DND-41 (cell line): ENCODE measurements around the gene HGF.

Experiments
- ATAC-seq: fragments of 200-7000 bp; cut with Tn5 transposase; 3 replicates; pipeline ENCODE4 v1.9.1; 2021; ENCODE audit warnings: low read depth; ENCODE audit not compliant: insufficient read depth
- DNase-seq: peaks from one replicate; pipeline ENCODE4 v3.0.0-alpha.2; 2020
- H2AFZ ChIP-seq: 2 replicates; pipeline ENCODE4 v1.6.0; 2012; ENCODE audit warnings: low read depth, low read length
- H3K27ac ChIP-seq: 2 replicates; pipeline ENCODE4 v1.5.1; 2012; ENCODE audit warnings: low read length, inconsistent platforms
- H3K27me3 ChIP-seq: fragments of 200-600 bp; sonication (generic); 2 replicates; pipeline ENCODE4 v1.6.0; 2012; ENCODE audit warnings: low read length, mild to moderate bottlenecking, inconsistent platforms; ENCODE audit not compliant: insufficient read depth, poor library complexity
- H3K36me3 ChIP-seq: 2 replicates; pipeline ENCODE4 v1.5.1; 2012; ENCODE audit warnings: low read length, inconsistent platforms; ENCODE audit not compliant: insufficient read depth
- H3K4me1 ChIP-seq: 2 replicates; pipeline ENCODE4 v1.5.1; 2012; ENCODE audit warnings: mild to moderate bottlenecking, low read length; ENCODE audit not compliant: insufficient read depth
- H3K4me2 ChIP-seq: 2 replicates; pipeline ENCODE4 v1.6.0; 2012; ENCODE audit warnings: mild to moderate bottlenecking, moderate library complexity, low read length, inconsistent platforms; ENCODE audit not compliant: insufficient read depth
- H3K4me3 ChIP-seq, 2 experiments: fragments of 200-600 bp in 1 of 2; shearing (Covaris generic) in 1 of 2; 2 replicates each; pipeline ENCODE4 v1.5.1; 2012 to 2016; ENCODE audit warnings: inconsistent platforms in 2 of 2, low read length in 2 of 2, mild to moderate bottlenecking in 2 of 2, low read depth in 1 of 2, moderate library complexity in 1 of 2
- H3K79me2 ChIP-seq: 2 replicates; pipeline ENCODE4 v1.6.0; 2012; ENCODE audit warnings: low read length, inconsistent platforms; ENCODE audit not compliant: insufficient read depth
- H3K9ac ChIP-seq: 2 replicates; pipeline ENCODE4 v1.6.0; 2012; ENCODE audit warnings: low read depth, mild to moderate bottlenecking, inconsistent platforms, low read length, moderate library complexity
- H3K9me3 ChIP-seq: 2 replicates; pipeline ENCODE4 v1.5.1; 2012; ENCODE audit warnings: low read length, moderate library complexity, mild to moderate bottlenecking, inconsistent platforms; ENCODE audit not compliant: insufficient read depth, severe bottlenecking
- H4K20me1 ChIP-seq: 2 replicates; pipeline ENCODE4 v1.6.0; 2012; ENCODE audit warnings: low read length; ENCODE audit not compliant: insufficient read depth
- EZH2 ChIP-seq: IDR thresholded peaks from 3 replicates; pipeline ENCODE4 v1.6.1; 2012; ENCODE audit warnings: borderline replicate concordance, low read depth, mild to moderate bottlenecking, moderate library complexity, low read length, inconsistent platforms; ENCODE audit not compliant: severe bottlenecking
- TF ChIP-seq, protein P1 (sequence below): IDR thresholded peaks from 2 replicates; pipeline ENCODE4 v1.5.1; 2012; ENCODE audit warnings: borderline replicate concordance, low read length, moderate library complexity, mild to moderate bottlenecking; ENCODE audit not compliant: poor library complexity, severe bottlenecking; ENCODE audit errors: extremely low read depth

HGF gene

DNA sequence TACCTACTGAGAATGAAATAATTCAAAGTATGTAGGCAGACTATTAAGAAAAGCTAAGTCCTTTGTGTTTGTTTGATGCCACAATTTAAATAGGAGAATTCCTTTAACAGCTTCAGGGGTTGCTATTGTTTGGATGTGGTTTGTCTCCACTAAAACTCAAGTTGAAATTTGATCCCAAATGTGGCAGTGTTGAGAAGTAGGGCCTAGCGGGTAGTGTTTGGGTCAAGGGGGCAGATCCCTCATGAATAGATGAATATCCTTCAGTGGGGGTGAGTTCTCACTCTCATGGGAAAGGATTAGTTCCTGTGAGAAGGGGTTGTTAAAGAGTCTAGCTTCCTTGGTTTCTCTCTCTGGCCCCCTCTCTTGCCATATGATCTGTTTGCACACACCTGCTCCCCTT is 97.0 kb downstream of the HGF start:
- Histone ChIP-seq H3K27me3 (no peaks in the 10 kb centered on the region), H3K79me2 (no peaks in the 10 kb centered on the region), H4K20me1 (no peaks in the 10 kb centered on the region), H3K36me3 (no peaks in the 10 kb centered on the region), H2AFZ (no peak overlapping the region), H3K4me3 (no peak overlapping the region), H3K4me2 (no peak overlapping the region), H3K4me1 (no peaks in the 10 kb centered on the region), H3K9ac (no peak overlapping the region), H3K9me3 (no peaks in the 10 kb centered on the region), H3K27ac (no peak overlapping the region)
- DNase-seq (no peak), ATAC-seq (no peak)
- no peak for TF ChIP-seq EZH2

DNA sequence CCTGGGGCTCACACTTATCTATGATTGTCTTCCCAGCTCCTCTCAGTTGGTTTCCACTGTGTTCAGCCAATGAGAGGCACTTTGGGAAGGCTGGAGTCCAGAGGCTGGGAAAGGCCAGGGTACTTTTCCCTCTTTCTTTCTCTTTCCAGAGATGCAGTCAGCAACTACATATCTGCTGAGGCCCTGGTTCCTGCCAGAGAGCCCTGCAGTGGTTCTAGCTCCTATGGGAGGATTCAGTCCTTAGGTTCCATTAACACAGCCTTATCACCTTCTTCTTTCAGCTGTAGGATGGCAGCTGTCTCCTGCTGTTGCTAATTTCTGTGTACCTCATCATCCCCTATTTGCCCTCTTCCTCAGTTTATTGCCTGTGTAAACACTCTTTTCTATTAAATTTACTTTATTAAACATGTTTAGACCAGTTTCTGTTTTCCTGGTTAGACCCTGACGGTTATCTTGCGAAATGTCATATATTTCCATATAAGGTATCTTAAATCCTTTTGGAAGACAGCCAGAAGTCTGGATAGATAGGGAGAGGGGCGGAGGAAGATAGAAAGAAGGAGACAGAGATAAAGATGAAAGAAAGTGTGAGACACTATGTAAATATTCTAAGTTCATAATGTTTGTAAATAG is 100.3 kb downstream of the HGF start:
- Histone ChIP-seq H3K4me3 (no peak overlapping the region), H4K20me1 (no peaks in the 10 kb centered on the region), H3K27ac (no peak overlapping the region), H3K9me3 (no peaks in the 10 kb centered on the region), H2AFZ (no peak overlapping the region), H3K4me1 (no peaks in the 10 kb centered on the region), H3K9ac (no peak overlapping the region), H3K4me2 (no peak overlapping the region), H3K36me3 (no peaks in the 10 kb centered on the region), H3K27me3 (no peaks in the 10 kb centered on the region), H3K79me2 (no peaks in the 10 kb centered on the region)
- TF ChIP-seq, protein P1, sequence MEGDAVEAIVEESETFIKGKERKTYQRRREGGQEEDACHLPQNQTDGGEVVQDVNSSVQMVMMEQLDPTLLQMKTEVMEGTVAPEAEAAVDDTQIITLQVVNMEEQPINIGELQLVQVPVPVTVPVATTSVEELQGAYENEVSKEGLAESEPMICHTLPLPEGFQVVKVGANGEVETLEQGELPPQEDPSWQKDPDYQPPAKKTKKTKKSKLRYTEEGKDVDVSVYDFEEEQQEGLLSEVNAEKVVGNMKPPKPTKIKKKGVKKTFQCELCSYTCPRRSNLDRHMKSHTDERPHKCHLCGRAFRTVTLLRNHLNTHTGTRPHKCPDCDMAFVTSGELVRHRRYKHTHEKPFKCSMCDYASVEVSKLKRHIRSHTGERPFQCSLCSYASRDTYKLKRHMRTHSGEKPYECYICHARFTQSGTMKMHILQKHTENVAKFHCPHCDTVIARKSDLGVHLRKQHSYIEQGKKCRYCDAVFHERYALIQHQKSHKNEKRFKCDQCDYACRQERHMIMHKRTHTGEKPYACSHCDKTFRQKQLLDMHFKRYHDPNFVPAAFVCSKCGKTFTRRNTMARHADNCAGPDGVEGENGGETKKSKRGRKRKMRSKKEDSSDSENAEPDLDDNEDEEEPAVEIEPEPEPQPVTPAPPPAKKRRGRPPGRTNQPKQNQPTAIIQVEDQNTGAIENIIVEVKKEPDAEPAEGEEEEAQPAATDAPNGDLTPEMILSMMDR, result no peak
- TF ChIP-seq EZH2, result no peak
- ATAC-seq, result no peak
- no peak for DNase-seq

DNA sequence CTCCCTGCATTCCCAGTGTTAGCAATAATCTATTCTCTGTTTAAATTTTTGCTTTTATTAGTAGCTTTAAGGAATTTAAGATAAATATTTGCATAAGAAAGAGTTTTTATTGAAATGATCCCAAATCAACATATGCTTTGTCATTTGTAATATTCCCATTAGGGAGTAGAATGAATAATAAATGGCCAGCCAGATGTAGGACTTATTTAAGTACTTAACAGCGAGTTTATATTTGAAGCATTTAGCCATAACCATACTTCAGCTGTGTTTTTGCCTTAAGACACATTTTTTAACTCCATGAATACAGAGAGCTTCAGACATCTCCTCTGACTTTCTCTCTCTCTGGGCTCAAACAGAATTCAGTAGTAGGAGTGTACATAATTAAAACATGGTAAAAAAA is 103.6 kb downstream of the HGF start:
- Histone ChIP-seq H3K4me1 (no peaks in the 10 kb centered on the region), H3K27me3 (no peaks in the 10 kb centered on the region), H3K4me3 (no peak overlapping the region), H3K36me3 (no peaks in the 10 kb centered on the region), H3K27ac (no peak overlapping the region), H4K20me1 (no peaks in the 10 kb centered on the region), H2AFZ (no peak overlapping the region), H3K9ac (no peak overlapping the region), H3K4me2 (no peak overlapping the region), H3K9me3 (no peaks in the 10 kb centered on the region), H3K79me2 (no peaks in the 10 kb centered on the region)
- TF ChIP-seq EZH2, result no peak
- TF ChIP-seq, protein P1, result no peak
- no peak for ATAC-seq
- no peak for DNase-seq

DNA sequence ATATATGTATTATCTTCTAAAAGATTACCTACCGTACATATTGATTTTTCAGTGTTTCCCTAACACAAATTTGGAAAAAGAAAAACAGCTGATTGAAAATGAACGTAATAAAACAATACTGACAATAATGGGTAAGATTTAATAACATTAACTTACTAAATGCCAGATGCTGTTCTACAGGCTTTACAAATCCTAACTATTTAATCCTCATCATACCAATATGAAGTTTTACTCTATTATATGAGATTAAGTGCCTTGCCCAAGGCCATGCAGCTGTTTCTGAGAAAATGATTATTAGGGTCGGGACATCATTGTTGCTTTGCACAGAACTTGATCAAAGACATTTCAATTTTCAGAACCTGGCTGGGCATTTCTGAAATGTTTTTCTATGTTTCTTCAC is 104.6 kb downstream of the HGF start:
- no peaks in the 10 kb centered on the region for H3K4me1 ChIP-seq
- no peak overlapping the region for H3K27ac ChIP-seq
- H4K20me1 ChIP-seq, result no peaks in the 10 kb centered on the region
- no peaks in the 10 kb centered on the region for H3K36me3 ChIP-seq
- no peak overlapping the region for H3K4me2 ChIP-seq
- H2AFZ ChIP-seq, result no peak overlapping the region
- no peak for DNase-seq
- TF ChIP-seq, protein P1, result no peak
- no peak for TF ChIP-seq EZH2
- no peaks in the 10 kb centered on the region for H3K9me3 ChIP-seq
- no peaks in the 10 kb centered on the region for H3K27me3 ChIP-seq
- H3K79me2 ChIP-seq, result no peaks in the 10 kb centered on the region
- no peak overlapping the region for H3K4me3 ChIP-seq
- ATAC-seq, result no peak
- H3K9ac ChIP-seq, result no peak overlapping the region
